Breast epithelium (tissue), 4 donors: ENCODE measurements around the gene GCDH. TPM values are rescaled to one million over a fixed set of nuclear protein-coding genes. Genes with fewer than 3 reads are reported as not detected.

ENCODE experiments used
- DNase-seq, 2 donors: peaks; one replicate each; pipeline ENCODE4 v3.0.0-alpha.2; 2019; ENCODE audit warnings: low spot score in 2 of 2
- H3K27ac ChIP-seq, 2 donors: fragments of 200-600 bp; sonication (generic) in 1 of 2; one replicate each; pipeline ENCODE4 v1.5.1; 2016 to 2019; ENCODE audit warnings: mild to moderate bottlenecking in 1 of 2
- H3K27me3 ChIP-seq, 2 donors: fragments of 200-600 bp; sonication (generic) in 1 of 2; one replicate each; pipeline versions ENCODE4 v1.5.1 to v1.6.0; 2017 to 2019; ENCODE audit warnings: control low read depth in 1 of 2, mild to moderate bottlenecking in 1 of 2
- H3K36me3 ChIP-seq: fragments of 200-600 bp; one replicate; pipeline ENCODE4 v1.5.1; 2019
- H3K4me1 ChIP-seq, 2 donors: fragments of 200-600 bp; sonication (generic); one replicate each; pipeline ENCODE4 v1.5.1; 2016 to 2019; ENCODE audit warnings: control low read depth in 1 of 2
- H3K4me3 ChIP-seq, 3 donors: fragments of 200-600 bp; sonication (generic); 1 replicate in 2 of 3; 2 replicates in 1 of 3; pipeline ENCODE4 v1.5.1; 2016 to 2019; ENCODE audit warnings: mild to moderate bottlenecking in 3 of 3, moderate library complexity in 2 of 3
- H3K9me3 ChIP-seq, 2 donors: fragments of 200-600 bp; sonication (generic) in 1 of 2; one replicate each; pipeline ENCODE4 v1.5.1; 2016 to 2019; ENCODE audit warnings: control low read depth in 1 of 2
- CTCF ChIP-seq, 3 donors: fragments of 450-650 bp; IDR thresholded peaks; one replicate each; pipeline ENCODE4 v1.5.1; 2016 to 2017; ENCODE audit warnings: antibody characterized with exemption in 3 of 3, mild to moderate bottlenecking in 3 of 3, moderate library complexity in 3 of 3
- POLR2A ChIP-seq: fragments of 450-650 bp; IDR thresholded peaks from one replicate; pipeline ENCODE4 v1.6.1; 2016; ENCODE audit warnings: antibody characterized with exemption, mild to moderate bottlenecking, moderate library complexity
- POLR2AphosphoS5 ChIP-seq, 3 donors: sonication (generic); formaldehyde crosslinking; IDR thresholded peaks; one replicate each; pipeline ENCODE4 v1.6.1; 2017; ENCODE audit warnings: antibody characterized with exemption in 3 of 3
- intact Hi-C: fragments of 100-400 bp; cut with DNase I; formaldehyde crosslinking; loops from one replicate; pipeline ENCODE4 v1.15.1; 2023; ENCODE audit warnings: low total_unique reads
- total RNA-seq, 3 donors: library from RNA; depleted of rRNA; stranded (reverse); fragments of >200 nt; gene quantifications; one replicate each; pipeline ENCODE4 v1.1.0, GENCODE V29; 2016

Gene GCDH
- total RNA-seq, 3 donors from 2014 or later: 39.2 to 72.8 (median 50.1) TPM

- peak within 1 kb of the TSS; percentile 92 to 100 (median 99) for H3K4me3 ChIP-seq
- intact Hi-C loops: no loop called here
- DNase-seq: peak; percentile 100
- peak within 1 kb of the TSS; percentile 96 to 97 for H3K27ac ChIP-seq
- H3K27me3 ChIP-seq: no peaks in the 10 kb centered on the region
- H3K36me3 ChIP-seq: no peaks in the 10 kb centered on the region
- H3K9me3 ChIP-seq: no peaks in the 10 kb centered on the region
- peaks cover 9 to 17% of the 10 kb centered on the region in 2 donors for H3K4me1 ChIP-seq
- TF ChIP-seq CTCF (IDR thresholded peaks at IDR 0.05): peak in 1 of 3 donors; percentile 13
- TF ChIP-seq POLR2A: peak; percentile 99
- TF ChIP-seq POLR2AphosphoS5 (IDR thresholded peaks at IDR 0.05): peak; percentile 95 to 97 (median 97)
These were observed 47.2 kb downstream of the GCDH start, which contains the start of gene CALR for GRCh38 chr19:12937927-12938778. TSS of gene CALR (plus strand) at chr19:12938609. CDS start at chr19:12938680, 71 bp downstream.

GRCh38 chr19:12938779-12939601, 48.0 kb downstream of the GCDH start:
- H3K9me3 ChIP-seq: no peaks in the 10 kb centered on the region
- peak overlapping the region; percentile 96 to 97 for H3K27ac ChIP-seq
- no peaks in the 10 kb centered on the region for H3K27me3 ChIP-seq
- intact Hi-C loops: no loop called here
- no peak for DNase-seq
- TF ChIP-seq POLR2A (no peak), POLR2AphosphoS5 (IDR thresholded peaks at IDR 0.05) (peak in 1 of 3 donors; percentile 12), CTCF (IDR thresholded peaks at IDR 0.05) (peak in 2 of 3 donors; percentile 39 to 49)
- peak overlapping the region; percentile 92 to 100 (median 99) for H3K4me3 ChIP-seq
- H3K36me3 ChIP-seq: peaks cover 4% of the 10 kb centered on the region
- peaks cover 9 to 17% of the 10 kb centered on the region in 2 donors for H3K4me1 ChIP-seq

GRCh38 chr19:12939975-12940423, 49.0 kb downstream of the GCDH start:
- no peak for DNase-seq
- H3K4me1 ChIP-seq: peaks cover 9 to 17% of the 10 kb centered on the region in 2 donors
- TF ChIP-seq CTCF (IDR thresholded peaks at IDR 0.05): no peak
- TF ChIP-seq POLR2A: no peak
- no peak for TF ChIP-seq POLR2AphosphoS5 (IDR thresholded peaks at IDR 0.05)
- H3K9me3 ChIP-seq: no peaks in the 10 kb centered on the region
- H3K36me3 ChIP-seq: peaks cover 4% of the 10 kb centered on the region
- peak overlapping the region; percentile 96 to 97 for H3K27ac ChIP-seq
- intact Hi-C loops: no loop called here
- H3K4me3 ChIP-seq: peak overlapping the region; percentile 92 to 100 (median 99)
- no peaks in the 10 kb centered on the region for H3K27me3 ChIP-seq

- intact Hi-C loops: no loop called here
- H3K9me3 ChIP-seq: no peaks in the 10 kb centered on the region
- TF ChIP-seq POLR2A (no peak), POLR2AphosphoS5 (IDR thresholded peaks at IDR 0.05) (no peak), CTCF (IDR thresholded peaks at IDR 0.05) (no peak)
- H3K4me1 ChIP-seq: peaks cover 9 to 17% of the 10 kb centered on the region in 2 donors
- DNase-seq: no peak
- H3K36me3 ChIP-seq: peaks cover 4% of the 10 kb centered on the region
- H3K4me3 ChIP-seq: peak overlapping the region in 2 of 3 donors; percentile 99 to 100
- peak overlapping the region; percentile 96 to 97 for H3K27ac ChIP-seq
- no peaks in the 10 kb centered on the region for H3K27me3 ChIP-seq
These were observed 49.9 kb downstream of the GCDH start for GRCh38 chr19:12940897-12941296.
